ENCODE data around the gene DCX.

DNA sequence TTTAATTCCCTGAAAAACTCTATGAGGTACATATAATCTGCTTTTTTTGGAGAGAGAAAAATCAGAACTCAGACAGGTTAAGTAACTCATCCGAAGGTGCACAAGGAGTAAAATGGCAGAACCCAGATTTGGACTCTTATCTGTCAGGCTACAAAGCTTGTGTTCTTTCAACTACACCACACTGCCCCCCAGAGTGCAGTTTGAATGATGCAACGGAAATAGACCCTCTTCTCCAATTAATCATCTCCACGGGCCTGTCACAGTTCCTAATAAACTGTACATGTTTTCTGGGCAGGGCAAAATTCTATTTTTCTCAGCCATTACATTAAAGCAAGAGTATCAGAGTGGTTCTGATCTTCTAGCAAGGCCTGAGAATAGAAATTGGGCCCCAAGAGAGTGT, 35.3 kb upstream of the DCX start:
- TF ChIP-seq, protein P1, sequence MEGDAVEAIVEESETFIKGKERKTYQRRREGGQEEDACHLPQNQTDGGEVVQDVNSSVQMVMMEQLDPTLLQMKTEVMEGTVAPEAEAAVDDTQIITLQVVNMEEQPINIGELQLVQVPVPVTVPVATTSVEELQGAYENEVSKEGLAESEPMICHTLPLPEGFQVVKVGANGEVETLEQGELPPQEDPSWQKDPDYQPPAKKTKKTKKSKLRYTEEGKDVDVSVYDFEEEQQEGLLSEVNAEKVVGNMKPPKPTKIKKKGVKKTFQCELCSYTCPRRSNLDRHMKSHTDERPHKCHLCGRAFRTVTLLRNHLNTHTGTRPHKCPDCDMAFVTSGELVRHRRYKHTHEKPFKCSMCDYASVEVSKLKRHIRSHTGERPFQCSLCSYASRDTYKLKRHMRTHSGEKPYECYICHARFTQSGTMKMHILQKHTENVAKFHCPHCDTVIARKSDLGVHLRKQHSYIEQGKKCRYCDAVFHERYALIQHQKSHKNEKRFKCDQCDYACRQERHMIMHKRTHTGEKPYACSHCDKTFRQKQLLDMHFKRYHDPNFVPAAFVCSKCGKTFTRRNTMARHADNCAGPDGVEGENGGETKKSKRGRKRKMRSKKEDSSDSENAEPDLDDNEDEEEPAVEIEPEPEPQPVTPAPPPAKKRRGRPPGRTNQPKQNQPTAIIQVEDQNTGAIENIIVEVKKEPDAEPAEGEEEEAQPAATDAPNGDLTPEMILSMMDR (conservative IDR thresholded peaks at IDR 0.05 in 1 of 2, IDR thresholded peaks at IDR 0.05 in 1 of 2; ENCODE audit: low read depth in 1 of 2, low read length in 2 of 2), result no peak
- no peak for TF ChIP-seq EZH2 (IDR thresholded peaks at IDR 0.05; ENCODE audit: low read length, missing control alignments)
